Measurements from ENCODE around the gene KCNMA1.

KCNMA1 gene

GRCh38 chr10:77505431-77506334, 131.9 kb downstream of the KCNMA1 start:
- DNase-seq, result peak; percentile 96

GRCh38 chr10:77504873-77505257, 132.7 kb downstream of the KCNMA1 start:
- peak; percentile 49 for DNase-seq

GRCh38 chr10:77504196-77504872, 133.3 kb downstream of the KCNMA1 start:
- DNase-seq, result peak; percentile 85

- DNase-seq, result no peak
Observed at GRCh38 chr10:77501846-77502261, 135.8 kb downstream of the KCNMA1 start.

GRCh38 chr10:77501152-77501845, 136.3 kb downstream of the KCNMA1 start:
- peak; percentile 98 for DNase-seq

GRCh38 chr10:77500754-77501151, 136.9 kb downstream of the KCNMA1 start:
- peak; percentile 53 for DNase-seq

GRCh38 chr10:77498829-77499228, 138.8 kb downstream of the KCNMA1 start:
- no peak for DNase-seq

GRCh38 chr10:77498210-77498609, 139.4 kb downstream of the KCNMA1 start:
- no peak for DNase-seq

- no peak for DNase-seq
Observed at GRCh38 chr10:77497748-77498147, 139.9 kb downstream of the KCNMA1 start.

GRCh38 chr10:77496941-77497420, 140.6 kb downstream of the KCNMA1 start:
- DNase-seq, result peak; percentile 41

- DNase-seq, result no peak
Observed at GRCh38 chr10:77494756-77495541, 142.7 kb downstream of the KCNMA1 start.

- peak; percentile 65 for DNase-seq
Observed at GRCh38 chr10:77494327-77494726, 143.3 kb downstream of the KCNMA1 start.

- DNase-seq, result no peak
Observed at GRCh38 chr10:77493851-77494261, 143.8 kb downstream of the KCNMA1 start.

- DNase-seq, result no peak
Observed at GRCh38 chr10:77493239-77493806, 144.3 kb downstream of the KCNMA1 start.

GRCh38 chr10:77492368-77492994, 145.1 kb downstream of the KCNMA1 start:
- no peak for DNase-seq

GRCh38 chr10:77490534-77491314, 146.9 kb downstream of the KCNMA1 start:
- no peak for DNase-seq

GRCh38 chr10:77486517-77486916, 151.1 kb downstream of the KCNMA1 start:
- DNase-seq, result no peak

GRCh38 chr10:77485847-77486246, 151.8 kb downstream of the KCNMA1 start:
- DNase-seq, result no peak

- DNase-seq, result no peak
Observed at GRCh38 chr10:77482072-77482471, 155.5 kb downstream of the KCNMA1 start.

- no peak for DNase-seq
Observed at GRCh38 chr10:77479586-77479985, 158.0 kb downstream of the KCNMA1 start.
